Measurements from ENCODE around the gene SLC45A3. TPM values are rescaled to one million over a fixed set of nuclear protein-coding genes. Genes with fewer than 3 reads are reported as not detected.
"Not testable (repeated sequence)": the region's sequence is repeated elsewhere in the genome, so short reads cannot be mapped to it uniquely, and the experiment has no call there.

Gene SLC45A3
- total RNA-seq: 1.1 and 1.6 TPM in 2 replicates
- long read RNA-seq: 0 reads

DNA sequence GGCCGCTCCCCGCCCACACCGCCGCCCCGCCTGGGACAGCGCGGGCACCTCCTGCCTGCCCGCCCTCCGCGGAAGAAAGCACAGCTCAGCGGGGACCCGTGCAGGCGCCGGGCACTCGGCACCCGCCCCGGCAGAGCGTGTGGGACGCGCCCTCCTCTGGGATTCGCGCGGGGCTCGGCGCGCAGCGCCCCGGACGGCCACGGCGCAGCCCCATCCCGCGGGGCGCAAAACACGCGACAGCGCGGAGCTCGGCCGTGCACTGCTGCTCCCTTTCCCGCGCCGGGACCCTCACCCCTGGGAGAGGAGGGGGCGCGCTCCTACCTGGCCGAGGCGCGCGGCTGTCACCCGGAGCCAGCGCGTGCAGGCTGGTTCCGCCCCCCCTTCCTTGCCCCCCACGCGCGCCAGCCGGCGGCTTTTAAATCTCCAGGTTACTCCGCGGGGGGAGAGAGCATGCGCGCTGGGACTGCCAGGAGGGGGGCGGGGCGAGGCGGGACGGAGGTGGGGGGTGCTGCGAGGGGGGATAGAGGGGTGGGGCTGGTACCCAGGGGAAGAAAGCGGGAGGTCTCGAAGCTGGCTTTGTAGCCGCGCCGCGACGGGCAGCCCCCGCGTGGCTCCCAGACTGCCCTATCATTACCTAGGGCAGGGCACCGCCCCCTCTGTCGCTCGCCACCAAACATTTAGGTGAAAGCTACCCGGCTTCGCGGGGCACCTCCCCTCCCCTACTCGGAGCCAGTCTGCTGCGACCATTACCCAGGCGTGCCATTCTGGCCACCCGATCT is at the start of gene SLC45A3:
TSS of gene SLC45A3 (minus strand) at position 437 of the 779 bp plus-strand sequence. CDS start 15,853 bp downstream, outside the sequence.
- H3K4me3 Mint-ChIP-seq (ENCODE audit: unreplicated experiment): peak within 1 kb of the TSS; percentile 82
- H3K4me1 Mint-ChIP-seq (ENCODE audit: unreplicated experiment): peaks cover 11% of the 10 kb centered on the region
- peak within 1 kb of the TSS; percentile 60 for H3K27ac Mint-ChIP-seq (ENCODE audit: unreplicated experiment)
- DNase-seq (ENCODE audit: extremely low spot score, unreplicated experiment): no peak
- no peak for TF ChIP-seq CTCF (IDR thresholded peaks at IDR 0.05)
- H3K9me3 Mint-ChIP-seq (ENCODE audit: unreplicated experiment): no peaks in the 10 kb centered on the region
- H3K27me3 Mint-ChIP-seq (ENCODE audit: unreplicated experiment): no peaks in the 10 kb centered on the region
- H3K36me3 Mint-ChIP-seq (ENCODE audit: unreplicated experiment): no peaks in the 10 kb centered on the region

DNA sequence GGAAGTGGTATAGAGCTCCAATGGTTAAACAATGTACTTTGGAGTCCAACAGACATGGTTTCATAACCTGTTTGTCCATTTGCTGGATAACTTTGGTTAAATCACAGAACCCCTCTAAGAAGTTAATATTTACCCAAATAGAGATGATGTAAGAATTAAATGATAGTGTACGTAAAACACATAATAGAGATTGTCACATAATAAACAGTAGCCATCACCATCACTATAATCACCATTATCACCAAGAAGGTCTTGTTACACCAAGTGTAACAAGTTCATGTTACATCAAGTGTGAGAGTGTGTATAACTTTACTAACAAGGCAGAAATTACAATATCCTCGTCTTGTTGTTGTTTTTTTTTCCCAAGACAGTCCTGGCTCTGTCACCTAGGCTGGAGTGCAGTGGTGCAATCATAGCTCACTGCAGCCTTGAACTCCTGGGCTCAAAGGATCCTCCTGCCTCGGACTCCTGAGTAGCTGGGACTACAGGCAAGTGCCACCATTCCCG is 46.4 kb upstream of the SLC45A3 start:
- H3K27me3 Mint-ChIP-seq (ENCODE audit: unreplicated experiment): no peaks in the 10 kb centered on the region
- H3K9me3 Mint-ChIP-seq (ENCODE audit: unreplicated experiment): no peaks in the 10 kb centered on the region
- no peak for TF ChIP-seq CTCF (IDR thresholded peaks at IDR 0.05)
- no peak overlapping the region for H3K4me3 Mint-ChIP-seq (ENCODE audit: unreplicated experiment)
- H3K27ac Mint-ChIP-seq (ENCODE audit: unreplicated experiment): no peak overlapping the region
- peaks cover 5% of the 10 kb centered on the region for H3K4me1 Mint-ChIP-seq (ENCODE audit: unreplicated experiment)
- H3K36me3 Mint-ChIP-seq (ENCODE audit: unreplicated experiment): peaks cover 30% of the 10 kb centered on the region
- DNase-seq (ENCODE audit: extremely low spot score, unreplicated experiment): no peak

DNA sequence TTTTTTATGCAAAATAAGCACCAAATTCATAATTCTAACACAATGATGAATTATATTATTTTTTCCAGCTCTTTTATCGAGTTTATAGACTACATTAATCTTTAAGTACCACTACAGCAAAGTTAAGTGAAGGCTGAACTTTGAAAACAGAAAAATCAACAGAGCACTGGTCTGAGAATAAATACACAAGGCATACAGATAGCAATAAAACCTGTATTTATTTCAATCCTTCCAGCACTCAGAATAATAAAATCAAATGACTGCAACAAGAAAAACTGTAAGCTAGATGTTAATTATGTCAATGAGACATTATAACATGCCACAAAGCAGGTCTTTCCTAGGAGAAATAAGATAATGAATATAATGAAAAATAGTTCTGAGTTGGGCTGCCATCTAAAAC is 45.2 kb upstream of the SLC45A3 start:
- Mint-ChIP-seq H3K4me3 (ENCODE audit: unreplicated experiment) (no peak overlapping the region), H3K4me1 (ENCODE audit: unreplicated experiment) (no peaks in the 10 kb centered on the region), H3K9me3 (ENCODE audit: unreplicated experiment) (no peaks in the 10 kb centered on the region), H3K27me3 (ENCODE audit: unreplicated experiment) (no peaks in the 10 kb centered on the region), H3K27ac (ENCODE audit: unreplicated experiment) (no peak overlapping the region), H3K36me3 (ENCODE audit: unreplicated experiment) (peaks cover 36% of the 10 kb centered on the region)
- no peak for TF ChIP-seq CTCF (IDR thresholded peaks at IDR 0.05)
- DNase-seq (ENCODE audit: extremely low spot score, unreplicated experiment): no peak

GRCh38 chr1:205720740-205721139 is 40.4 kb upstream of the SLC45A3 start:
- H3K4me3 Mint-ChIP-seq (ENCODE audit: unreplicated experiment); H3K27me3 Mint-ChIP-seq (ENCODE audit: unreplicated experiment); DNase-seq (ENCODE audit: extremely low spot score, unreplicated experiment); H3K4me1 Mint-ChIP-seq (ENCODE audit: unreplicated experiment); H3K9me3 Mint-ChIP-seq (ENCODE audit: unreplicated experiment); H3K27ac Mint-ChIP-seq (ENCODE audit: unreplicated experiment): not testable (repeated sequence)
- H3K36me3 Mint-ChIP-seq (ENCODE audit: unreplicated experiment): peaks cover 55% of the 10 kb centered on the region

- Mint-ChIP-seq H3K27ac (ENCODE audit: unreplicated experiment) (no peak overlapping the region), H3K36me3 (ENCODE audit: unreplicated experiment) (peaks cover 60% of the 10 kb centered on the region), H3K27me3 (ENCODE audit: unreplicated experiment) (no peaks in the 10 kb centered on the region), H3K9me3 (ENCODE audit: unreplicated experiment) (no peaks in the 10 kb centered on the region), H3K4me1 (ENCODE audit: unreplicated experiment) (no peaks in the 10 kb centered on the region), H3K4me3 (ENCODE audit: unreplicated experiment) (no peak overlapping the region)
- no peak for TF ChIP-seq CTCF (IDR thresholded peaks at IDR 0.05)
- DNase-seq (ENCODE audit: extremely low spot score, unreplicated experiment): no peak
Observed at GRCh38 chr1:205719762-205720161, 39.5 kb upstream of the SLC45A3 start.
